DLD1 (cell line): Measurements from ENCODE around the gene GCKR.

Source experiments
- in situ Hi-C: cut with HindIII; loops from 2 replicates; pipeline ENCODE4 v1.10.0; 2017; ENCODE audit warnings: low sequenced_read_pairs

GCKR gene

GRCh38 chr2:27496357-27497287 is at the start of gene GCKR:
GCKR (plus strand) TSS chr2:27496839; CDS start chr2:27496905, 66 bp downstream.
- in situ Hi-C loops = no loop called here

- in situ Hi-C loops = no loop called here
These were observed 48.3 kb upstream of the GCKR start for GRCh38 chr2:27448381-27448780.

- in situ Hi-C loops = no loop called here
These were observed 45.5 kb upstream of the GCKR start for GRCh38 chr2:27451095-27451494.

GRCh38 chr2:27453968-27454367 is 42.7 kb upstream of the GCKR start:
- in situ Hi-C loops = no loop called here

DNA sequence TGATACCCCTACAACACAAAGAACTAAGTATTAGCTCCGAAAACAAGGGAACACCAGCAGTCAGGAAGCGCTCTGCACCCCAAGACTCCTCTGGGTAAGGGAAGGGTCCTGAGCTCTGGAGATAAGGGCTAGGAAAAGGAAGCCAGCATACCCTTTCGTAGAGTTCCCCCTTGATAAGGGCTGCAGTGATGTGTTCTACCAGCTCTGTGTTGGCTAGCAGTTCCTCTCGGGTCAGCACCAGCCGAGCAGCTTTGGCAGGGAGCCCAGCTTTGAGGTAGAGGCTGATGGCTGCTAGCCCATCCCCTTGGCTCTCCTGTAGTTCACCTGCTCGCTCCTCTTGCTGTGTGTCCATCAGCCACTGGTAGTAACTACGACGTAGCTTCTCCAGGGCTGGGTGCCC is 35.5 kb upstream of the GCKR start:
- in situ Hi-C loops = no loop called here

DNA sequence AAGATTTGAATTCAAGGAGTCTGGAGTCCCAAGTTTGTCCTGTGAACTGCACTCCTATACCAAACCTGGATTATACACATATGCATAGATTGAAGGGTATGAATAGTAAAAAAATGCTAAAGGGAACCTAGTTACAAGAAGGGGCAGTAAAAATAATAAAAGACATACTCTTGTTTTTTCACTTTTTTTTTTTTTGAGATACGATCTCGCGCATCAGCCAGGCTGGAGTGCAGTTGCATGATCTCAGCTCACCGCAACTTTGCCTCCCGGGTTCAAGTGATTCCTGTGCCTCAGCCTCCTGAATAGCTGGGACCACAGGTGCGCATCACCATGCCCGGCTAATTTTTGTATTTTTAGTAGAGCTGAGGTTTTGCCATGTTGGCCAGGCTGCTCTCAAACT is 32.2 kb upstream of the GCKR start:
- in situ Hi-C loops = no loop called here

- in situ Hi-C loops = no loop called here
These were observed 24.7 kb upstream of the GCKR start for GRCh38 chr2:27471961-27472360.

GRCh38 chr2:27485496-27485895 is 11.1 kb upstream of the GCKR start:
- in situ Hi-C loops = no loop called here

- in situ Hi-C loops = no loop called here
These were observed 7.5 kb upstream of the GCKR start for GRCh38 chr2:27489118-27489497.

GRCh38 chr2:27489498-27490397 is 6.9 kb upstream of the GCKR start, which contains the start of gene IFT172:
IFT172 (minus strand) TSS chr2:27489743; CDS start chr2:27489653, 90 bp downstream.
- in situ Hi-C loops = no loop called here

DNA sequence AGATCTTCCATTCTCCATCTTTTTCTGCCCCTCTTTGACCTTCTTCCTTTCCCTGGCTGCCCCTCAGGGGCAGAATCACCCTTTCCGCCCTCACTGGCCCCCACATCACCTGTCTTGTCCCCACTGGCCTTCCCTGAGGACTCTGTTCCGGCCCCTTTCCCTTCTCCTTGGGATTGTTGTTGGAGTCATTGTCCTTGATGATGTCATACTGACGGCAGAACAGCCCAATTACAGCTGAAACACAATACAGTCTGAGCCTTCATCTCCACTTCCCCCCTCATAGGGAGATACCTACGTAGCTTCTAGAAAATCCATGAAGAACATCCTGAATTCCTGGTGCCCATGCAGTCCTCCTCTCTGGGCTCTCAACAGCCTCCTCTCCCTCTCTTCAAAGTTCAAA is 4.1 kb upstream of the GCKR start:
- in situ Hi-C loops = no loop called here

DNA sequence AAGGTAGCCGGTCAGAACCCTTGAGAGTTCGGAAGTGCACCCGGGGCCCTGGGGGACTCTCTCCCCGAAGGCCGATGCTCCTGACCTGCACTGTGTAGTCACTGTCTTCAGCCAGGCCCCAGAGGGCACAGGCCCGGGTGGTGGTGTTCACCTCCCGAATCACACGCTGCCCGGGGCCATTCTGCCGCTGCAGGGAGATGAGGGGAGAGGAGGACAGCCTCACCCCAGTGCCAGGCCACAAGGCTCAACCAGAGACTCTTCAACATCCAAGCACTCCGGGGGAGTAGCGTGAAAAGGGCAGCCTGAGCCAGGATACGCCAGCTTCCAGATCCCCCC is 2.7 kb upstream of the GCKR start:
- in situ Hi-C loops = no loop called here

- in situ Hi-C loops = no loop called here
These were observed 2.2 kb upstream of the GCKR start for GRCh38 chr2:27494284-27494943.

DNA sequence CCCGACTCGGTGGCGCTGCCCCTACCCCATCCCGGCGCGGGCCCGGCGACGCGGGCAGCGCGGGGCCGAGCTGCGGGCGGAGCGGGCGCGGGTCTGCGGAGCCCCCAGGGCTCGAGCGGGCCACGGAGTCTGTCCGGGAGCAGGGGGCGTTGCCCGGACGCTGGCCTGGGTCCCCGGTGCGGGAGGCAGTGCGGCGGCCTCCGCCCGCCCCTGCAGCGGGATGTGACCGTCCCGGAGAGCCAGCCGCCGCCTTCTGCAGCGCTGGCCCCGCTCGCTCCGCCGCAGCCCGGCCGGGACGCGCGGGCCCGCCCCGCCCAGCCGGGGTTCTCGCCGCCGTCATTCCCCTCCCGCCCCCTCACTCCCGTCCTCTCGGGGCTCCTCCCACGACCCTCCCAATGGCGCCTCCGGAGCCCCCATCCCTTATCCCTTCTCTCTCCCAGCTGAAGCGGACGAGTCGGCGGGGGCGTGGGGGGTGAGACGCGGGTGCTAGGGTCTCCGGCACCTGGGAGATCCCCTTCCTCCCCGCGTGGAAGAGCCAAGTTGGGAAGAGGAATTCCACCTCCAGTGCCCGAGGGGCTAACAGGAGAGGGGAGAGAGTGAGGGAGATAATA is 1.6 kb upstream of the GCKR start, which contains the start of gene FNDC4:
Gene FNDC4, minus strand, starts transcription at position 257 of the 611 bp plus-strand sequence. CDS start 521 bp downstream, outside the sequence.
- in situ Hi-C loops = no loop called here

- in situ Hi-C loops = no loop called here
These were observed 741 bp upstream of the GCKR start for GRCh38 chr2:27495840-27496356.

GRCh38 chr2:27497288-27497627 is 619 bp downstream of the GCKR start:
- in situ Hi-C loops = no loop called here

DNA sequence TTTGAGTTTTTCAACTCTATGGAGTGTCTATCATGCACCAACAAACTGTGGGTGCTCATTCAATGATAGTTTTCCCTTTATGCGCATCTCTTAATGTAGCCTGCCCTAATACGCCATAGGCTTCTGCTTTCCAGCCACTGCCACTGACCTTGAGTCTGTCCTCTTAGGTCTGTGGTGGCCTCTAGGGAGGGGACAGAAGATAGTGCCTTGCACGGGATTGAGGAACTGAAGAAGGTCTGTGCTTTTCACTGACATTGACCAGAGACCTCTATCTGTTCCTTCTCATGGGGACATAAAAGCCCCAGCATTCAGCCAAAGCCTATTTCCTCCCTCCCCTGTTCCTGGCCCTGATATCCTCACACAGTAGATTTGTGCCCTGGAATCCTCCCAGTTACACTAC is 2.3 kb downstream of the GCKR start:
- in situ Hi-C loops = no loop called here

DNA sequence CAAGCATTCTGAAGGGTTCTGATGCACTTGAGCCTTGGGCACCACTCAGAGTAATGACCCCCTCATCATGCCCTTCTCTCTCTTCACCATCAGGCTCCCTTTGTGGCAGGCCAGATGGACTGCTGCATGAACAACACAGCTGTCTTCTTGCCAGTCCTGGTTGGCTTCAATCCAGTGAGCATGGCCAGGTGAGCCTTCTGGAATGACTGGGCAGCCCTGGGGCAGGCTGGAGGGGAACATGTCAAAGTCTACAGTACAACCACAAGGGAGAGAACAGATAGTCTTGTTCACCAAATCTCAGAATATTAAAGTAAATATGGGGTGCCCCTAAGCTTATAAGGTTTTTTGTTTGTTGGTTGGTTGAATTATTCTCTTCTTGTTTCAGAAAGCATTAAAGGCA is 4.4 kb downstream of the GCKR start:
- in situ Hi-C loops = no loop called here

- in situ Hi-C loops = no loop called here
These were observed 5.5 kb downstream of the GCKR start for GRCh38 chr2:27502142-27502541.

- in situ Hi-C loops = no loop called here
These were observed 9.9 kb downstream of the GCKR start for GRCh38 chr2:27506587-27506986.

GRCh38 chr2:27507293-27507692 is 10.7 kb downstream of the GCKR start:
- in situ Hi-C loops = no loop called here
